GM18867 (cell line): ENCODE results near the gene VAV3.
"Not testable (repeated sequence)": the region's sequence is repeated elsewhere in the genome, so short reads cannot be mapped to it uniquely, and the experiment has no call there.

Experiments used
- ATAC-seq: cut with Tn5 transposase; IDR thresholded peaks from one replicate; pipeline ENCODE4 v1.9.1; 2021; ENCODE audit warnings: mild to moderate bottlenecking, moderate library complexity; ENCODE audit not compliant: unreplicated experiment

The VAV3 gene

DNA sequence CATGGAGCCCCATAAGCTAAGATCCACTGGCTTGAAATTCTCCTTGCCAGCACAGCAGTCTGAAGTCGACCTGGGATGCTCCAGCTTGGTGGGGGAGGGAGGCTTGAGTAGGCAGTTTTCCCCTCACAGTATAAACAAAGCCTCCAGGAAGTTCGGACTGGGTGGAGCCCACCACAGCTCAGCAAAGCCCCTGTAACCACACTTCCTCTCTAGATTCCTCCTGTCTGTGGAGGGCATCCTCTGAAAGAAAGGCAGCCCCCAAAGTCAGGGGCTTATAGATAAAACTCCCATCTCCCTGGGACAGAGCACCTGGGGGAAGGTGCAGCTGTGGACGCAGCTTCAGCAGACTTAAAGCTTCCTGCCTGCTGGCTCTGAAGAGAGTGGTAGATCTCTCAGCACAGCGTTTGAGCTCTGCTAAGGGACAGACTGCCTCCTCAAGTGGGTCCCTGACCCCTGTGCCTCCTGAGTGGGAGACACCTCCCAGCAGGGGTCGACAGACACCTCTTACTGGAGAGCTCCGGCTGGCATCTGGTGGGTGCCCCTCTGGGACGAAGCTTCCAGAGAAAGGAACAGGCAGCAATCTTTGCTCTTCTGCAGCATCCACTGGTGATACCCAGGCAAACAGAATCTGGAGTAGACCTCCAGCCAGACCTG is 120.3 kb downstream of the VAV3 start:
- ATAC-seq = not testable (repeated sequence)

DNA sequence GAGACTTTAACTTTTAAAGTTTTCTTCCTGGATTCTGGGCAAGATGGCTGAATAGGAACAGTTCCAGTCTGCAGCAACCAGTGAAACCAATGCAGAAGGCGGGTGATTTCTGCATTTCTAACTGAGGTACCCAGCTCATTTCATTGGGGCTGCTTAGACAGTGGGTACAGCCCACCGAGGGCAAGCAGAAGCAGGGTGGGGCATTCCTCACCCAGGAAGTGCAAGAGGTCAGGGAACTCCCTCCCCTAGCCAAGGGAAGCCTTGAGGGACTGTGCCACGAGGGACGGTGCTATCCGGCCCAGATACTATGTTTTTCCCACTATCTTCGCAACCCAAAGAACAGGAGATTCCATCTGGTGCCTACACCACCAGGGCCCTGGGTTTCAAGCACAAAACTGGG is 121.0 kb downstream of the VAV3 start:
- no peak for ATAC-seq

DNA sequence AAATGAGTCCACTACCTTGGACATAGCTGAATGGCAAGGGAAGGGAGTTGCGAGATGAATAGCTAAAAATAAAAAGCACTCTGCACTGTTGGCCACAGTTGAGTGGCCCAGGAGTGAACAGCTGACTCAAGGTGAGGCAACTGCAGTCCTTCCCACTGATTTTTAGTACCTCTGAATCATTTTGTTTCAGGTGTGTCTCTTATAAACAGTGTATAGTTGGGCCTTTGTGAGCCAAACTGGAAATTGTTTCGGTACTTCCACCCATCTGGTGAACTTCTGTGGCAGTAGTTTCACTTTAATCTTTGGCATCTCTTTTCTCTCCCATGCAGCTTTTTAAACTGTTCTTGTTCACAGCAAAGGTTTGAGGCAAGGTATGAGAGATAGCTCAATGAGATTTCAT is 122.7 kb downstream of the VAV3 start:
- ATAC-seq = no peak

- no peak for ATAC-seq
These were observed 124.3 kb downstream of the VAV3 start for GRCh38 chr1:107840725-107841124.

- ATAC-seq = no peak
These were observed 126.9 kb downstream of the VAV3 start for GRCh38 chr1:107838056-107838455.

GRCh38 chr1:107835151-107835670 is 129.8 kb downstream of the VAV3 start:
- ATAC-seq = no peak

GRCh38 chr1:107833061-107833460 is 131.9 kb downstream of the VAV3 start:
- no peak for ATAC-seq

DNA sequence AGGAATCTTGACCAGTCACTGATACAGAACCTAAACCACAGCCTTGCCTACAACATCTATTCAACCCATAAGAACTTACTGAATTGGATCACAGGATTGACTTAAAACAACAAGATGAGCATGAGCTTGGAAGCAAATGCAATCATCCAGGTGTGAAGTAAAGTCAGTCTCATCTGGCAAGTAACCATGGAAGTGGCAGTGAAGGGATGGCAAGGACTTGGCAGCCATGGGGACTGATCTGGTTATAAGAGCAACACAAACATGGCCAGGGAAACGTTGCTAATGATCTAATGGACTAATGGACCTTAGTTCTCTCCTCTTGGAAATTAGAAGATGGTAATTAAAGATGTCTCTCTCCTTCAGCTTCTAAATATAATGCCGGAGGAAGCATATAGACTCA is 133.1 kb downstream of the VAV3 start:
- ATAC-seq = no peak

- no peak for ATAC-seq
These were observed 134.5 kb downstream of the VAV3 start for GRCh38 chr1:107830526-107830925.

DNA sequence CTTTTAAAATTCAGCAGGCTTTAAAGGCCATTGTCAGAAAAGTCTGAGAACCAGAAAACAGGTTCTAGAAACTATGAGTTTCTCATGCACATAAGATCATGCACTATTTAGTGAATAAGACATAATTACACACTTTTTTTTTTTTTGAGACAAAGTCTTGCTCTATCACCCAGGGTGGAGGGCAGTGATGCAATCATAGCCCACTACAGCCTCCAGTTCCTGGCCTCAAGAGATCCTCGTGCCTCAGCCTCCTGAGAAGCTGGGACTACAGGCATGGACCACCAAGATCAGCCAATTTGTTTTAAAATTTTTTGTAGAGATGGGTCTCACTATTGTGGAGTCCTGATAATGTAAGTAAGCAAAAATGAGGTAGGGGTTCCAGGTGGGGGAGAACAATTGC is 134.9 kb downstream of the VAV3 start:
- no peak for ATAC-seq

DNA sequence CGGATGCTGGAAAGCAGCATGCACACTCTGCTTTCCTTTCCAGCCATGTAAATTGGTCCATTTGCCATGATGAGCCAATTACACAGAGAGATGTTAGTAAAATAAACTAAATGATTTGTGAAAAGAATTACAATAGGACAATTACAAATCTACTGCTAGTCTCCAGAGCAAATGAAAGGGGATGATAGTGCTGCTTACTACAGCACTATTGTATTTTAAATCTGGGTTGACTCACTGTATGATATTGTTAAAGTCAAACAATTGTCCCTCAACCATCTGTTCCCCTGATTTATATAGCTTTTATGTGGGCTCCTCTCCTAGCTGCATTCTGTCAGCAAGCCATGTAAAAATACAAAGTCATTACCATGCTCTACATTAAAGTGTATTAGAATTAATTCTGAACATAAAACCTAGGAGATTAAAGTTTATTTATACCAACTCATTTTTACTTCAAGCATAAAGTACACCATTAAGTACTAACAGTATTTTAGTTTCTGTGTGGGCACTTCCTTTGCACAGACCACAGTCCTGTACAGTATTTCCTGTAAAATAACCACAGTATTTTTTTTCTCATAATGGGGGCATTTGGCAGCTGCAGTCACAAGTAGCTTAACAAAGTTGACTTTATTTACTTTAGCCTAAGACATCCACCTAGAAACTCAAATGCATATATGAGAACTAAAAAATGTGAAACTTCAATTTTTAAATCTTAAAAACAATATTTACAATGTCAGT is 135.8 kb downstream of the VAV3 start:
- peak; percentile 80 for ATAC-seq

DNA sequence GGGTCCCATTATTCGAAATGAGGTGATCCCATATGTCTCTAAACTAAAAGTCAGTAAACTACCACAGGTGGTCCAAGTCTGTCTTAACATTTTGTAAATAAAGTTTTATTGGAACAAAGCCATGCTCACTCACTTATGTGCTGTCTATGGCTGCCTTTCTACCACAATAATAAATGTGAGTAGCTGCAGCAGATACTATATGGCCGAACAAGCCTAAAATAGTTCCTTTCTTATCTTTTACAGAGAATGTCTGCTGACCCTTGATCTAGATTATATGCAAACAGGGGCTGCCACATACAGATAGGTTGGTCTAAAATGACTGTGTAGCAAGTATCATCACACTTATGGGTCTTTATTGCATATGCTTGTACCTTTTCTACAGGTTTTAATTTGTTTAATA is 140.0 kb downstream of the VAV3 start:
- ATAC-seq = no peak

DNA sequence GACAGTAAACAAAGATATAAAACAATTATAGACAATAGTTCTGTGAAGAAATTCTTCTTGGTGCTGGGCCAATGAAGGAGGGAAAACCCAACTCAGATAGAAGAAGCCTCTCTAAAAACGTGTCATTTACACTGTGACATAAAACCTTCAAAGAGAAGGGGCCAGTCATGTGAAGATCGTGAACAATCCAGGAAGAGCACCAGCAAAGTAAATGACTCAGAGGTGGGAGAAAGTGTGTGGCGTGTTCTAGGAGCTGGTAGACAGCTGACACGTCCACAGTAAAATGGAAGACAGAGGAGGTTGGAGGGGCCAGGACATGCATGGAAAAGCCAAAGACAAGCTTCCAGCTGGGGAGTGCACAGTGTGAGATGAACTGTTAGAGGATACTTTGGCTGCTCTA is 143.6 kb downstream of the VAV3 start:
- ATAC-seq = no peak

- no peak for ATAC-seq
These were observed 144.2 kb downstream of the VAV3 start for GRCh38 chr1:107820801-107821200.

- ATAC-seq = no peak
These were observed 147.0 kb downstream of the VAV3 start for GRCh38 chr1:107817935-107818334.

DNA sequence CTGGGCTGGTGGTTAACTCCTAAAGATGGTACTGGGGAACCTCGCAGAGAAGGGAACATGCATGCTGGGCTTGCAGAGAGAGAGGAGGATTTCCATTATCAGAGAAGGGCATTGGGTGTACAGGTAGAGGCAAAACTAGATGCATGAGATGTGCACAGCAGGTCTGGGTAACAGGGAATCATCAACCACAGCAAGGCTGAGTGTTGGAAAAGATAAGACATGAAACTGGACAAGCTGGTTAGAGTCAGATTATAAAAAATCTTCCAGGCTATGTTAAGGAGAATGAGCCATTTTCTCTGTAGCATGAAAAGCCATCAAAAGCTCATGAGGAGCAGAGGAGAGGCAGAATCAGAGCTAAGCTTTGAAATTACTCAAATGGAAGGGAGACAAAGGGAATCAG is 147.8 kb downstream of the VAV3 start:
- ATAC-seq = no peak

DNA sequence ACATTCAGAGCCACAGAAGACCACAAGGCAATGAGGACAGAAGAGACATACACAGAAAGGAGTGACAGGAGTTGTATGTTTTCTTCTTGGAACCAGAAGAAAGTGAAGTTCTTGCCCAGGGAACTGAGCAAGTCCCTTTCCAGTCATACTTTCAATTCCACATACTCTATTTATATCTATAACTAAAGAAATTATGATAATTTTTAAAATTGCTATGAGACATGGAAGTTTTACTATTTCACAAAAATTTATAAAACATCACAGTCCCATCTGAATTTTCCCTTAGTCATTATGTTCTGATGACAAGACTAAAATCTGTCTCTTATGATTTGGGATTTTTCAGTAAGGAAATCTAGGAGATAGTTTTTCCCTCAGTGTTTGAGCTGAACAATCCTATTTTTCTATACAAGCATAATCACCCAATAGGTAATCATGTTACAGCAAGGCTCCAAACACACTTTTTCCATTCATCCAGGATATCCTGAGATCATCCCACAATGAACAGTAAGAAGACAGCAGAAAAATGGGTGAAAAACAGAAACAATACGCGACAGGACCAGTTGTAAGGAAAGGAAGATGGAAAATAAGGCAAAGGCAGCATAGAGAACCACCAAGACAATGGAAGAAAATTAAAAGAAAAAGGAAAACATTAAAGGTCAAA is 154.6 kb downstream of the VAV3 start:
- no peak for ATAC-seq

DNA sequence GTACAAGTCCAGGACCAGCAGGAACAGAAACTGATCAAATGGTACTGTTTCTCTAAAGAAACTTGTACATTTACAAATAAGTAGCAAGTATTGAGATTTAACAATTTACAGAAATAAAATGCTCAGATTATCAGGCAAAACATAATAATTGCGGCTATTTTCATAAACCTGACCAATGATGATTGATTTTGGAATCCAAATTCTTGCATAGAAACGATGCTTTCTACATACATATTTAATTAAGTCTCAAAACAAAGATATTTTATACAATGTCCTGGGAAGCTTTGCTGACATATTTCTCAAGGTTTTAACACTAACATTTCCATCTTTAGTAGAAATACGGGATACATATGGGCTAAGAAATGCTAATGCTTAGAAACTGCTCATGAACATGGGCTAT is 157.1 kb downstream of the VAV3 start:
- no peak for ATAC-seq

GRCh38 chr1:107807405-107807804 is 157.6 kb downstream of the VAV3 start:
- no peak for ATAC-seq

DNA sequence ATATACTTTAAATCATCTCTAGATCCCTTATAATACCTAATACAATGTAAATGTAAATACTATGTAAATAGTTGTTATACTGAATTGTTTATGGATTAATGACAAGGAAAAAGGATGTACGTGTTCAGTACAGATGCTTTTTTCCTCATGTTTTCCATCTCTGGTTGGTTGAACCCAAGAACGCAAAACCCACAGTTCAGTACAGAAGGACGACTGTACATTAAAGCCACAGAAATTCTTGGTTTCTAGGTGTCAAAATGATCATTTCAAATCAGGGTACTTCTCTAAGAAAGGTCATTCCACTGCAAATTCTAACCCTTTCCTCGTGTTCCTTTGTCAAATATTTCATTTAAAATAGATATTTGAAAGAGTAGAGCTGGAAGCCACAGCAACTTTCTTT is 158.1 kb downstream of the VAV3 start:
- no peak for ATAC-seq

DNA sequence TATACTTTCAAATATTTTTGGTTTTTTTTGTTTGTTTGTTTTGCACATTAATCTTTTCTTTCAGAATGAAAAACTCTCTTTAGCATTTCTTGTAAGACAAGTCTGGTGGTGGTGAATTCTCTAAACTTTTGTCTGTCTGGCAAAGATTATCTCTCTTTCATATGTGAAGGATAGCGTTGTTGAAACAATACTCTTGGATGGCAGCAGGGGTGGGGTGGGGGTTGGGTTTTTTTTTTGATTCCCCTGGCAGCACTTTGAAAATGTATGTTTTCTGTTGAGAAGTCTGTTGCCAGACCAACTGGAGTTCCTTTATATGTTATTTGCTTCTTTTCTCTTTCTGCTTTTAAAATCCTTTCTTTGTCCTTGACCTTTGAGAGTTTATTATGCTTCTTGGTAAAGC is 160.2 kb downstream of the VAV3 start:
- no peak for ATAC-seq

DNA sequence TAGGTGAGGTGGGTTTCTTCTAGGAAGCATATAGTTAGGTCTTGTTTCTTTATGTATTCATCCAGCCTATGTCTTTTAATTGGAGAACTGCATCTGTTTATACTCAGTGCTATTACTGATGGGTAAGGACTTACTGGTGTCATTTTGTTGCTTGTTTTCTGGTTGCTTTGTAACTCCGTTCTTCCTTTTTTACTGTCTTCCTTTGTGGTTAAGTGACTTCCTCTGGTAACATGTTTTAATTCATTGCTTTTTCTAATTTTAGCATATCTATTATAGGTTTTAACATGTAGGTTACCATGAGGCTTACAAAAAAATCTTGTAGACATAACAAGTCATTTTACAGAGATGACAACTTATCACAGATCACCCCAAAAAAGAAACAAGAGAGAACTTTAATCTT is 160.8 kb downstream of the VAV3 start:
- ATAC-seq = no peak
